OCI-LY3 (cell line): Measurements from ENCODE around the gene LGALS9C.
"Not testable (repeated sequence)": the region's sequence is repeated elsewhere in the genome, so short reads cannot be mapped to it uniquely, and the experiment has no call there.

Experiments
- CTCF ChIP-seq: fragments of 200-600, 300-600 bp; sonication (generic); IDR thresholded peaks from 2 replicates; pipeline ENCODE4 v1.5.1; 2014; ENCODE audit warnings: antibody characterized with exemption, low read length, low read depth
- EZH2phosphoT487 ChIP-seq: fragments of 200-600 bp; shearing (Covaris generic); IDR thresholded peaks from 2 replicates; pipeline ENCODE4 v1.6.1; 2018; ENCODE audit warnings: antibody characterized with exemption, mixed run types, low read depth

GRCh38 chr17:18488622-18489021 lies 12.0 kb downstream of the LGALS9C start:
- not testable (repeated sequence) for TF ChIP-seq CTCF, EZH2phosphoT487
